B cell (primary cell): ENCODE data around the gene ADPRM. TPM values are rescaled to one million over a fixed set of nuclear protein-coding genes. Genes with fewer than 3 reads are reported as not detected.

ENCODE experiments used
- ATAC-seq: fragments of 200-7000 bp; cut with Tn5 transposase; one replicate; pipeline ENCODE4 v1.10.0; 2021; ENCODE audit warnings: low read depth, mild to moderate bottlenecking, moderate number of reproducible peaks, moderate library complexity
- CTCF ChIA-PET: fragments of 350-600 bp; sonication (Branson Sonifier 250); formaldehyde crosslinking; loops from one replicate; lab custom pipeline; 2021; ENCODE audit warnings: antibody characterized with exemption, inconsistent platforms; lab: Charles Lee
- POLR2A ChIA-PET: fragments of 350-600 bp; sonication (Branson Sonifier 250); formaldehyde crosslinking; loops from one replicate; lab custom pipeline; 2021; ENCODE audit warnings: antibody characterized with exemption; lab: Charles Lee
- DNase-seq: peaks from one replicate; pipeline ENCODE4 v3.0.0; 2013
- H2AFZ ChIP-seq: 2 replicates; pipeline ENCODE4 v1.6.1; 2012; ENCODE audit warnings: mild to moderate bottlenecking, low read depth, low read length; ENCODE audit not compliant: insufficient read depth, poor library complexity, severe bottlenecking
- H3K27ac ChIP-seq, 2 donors: 1 replicate in 1 of 2; 2 replicates in 1 of 2; pipeline ENCODE4 v1.5.1; 2012 to 2013; ENCODE audit warnings: low read length in 2 of 2, mild to moderate bottlenecking in 2 of 2, moderate library complexity in 1 of 2
- H3K27me3 ChIP-seq, 4 experiments: fragments of 200-600 bp in 1 of 4; sonication (generic) in 1 of 4; replicated peaks in 1 of 4; 1 replicate in 2 of 4; 2 replicates in 2 of 4; pipeline versions ENCODE4 v1.6.1 to v1.7.0; 2013 to 2016; ENCODE audit warnings: low read length in 3 of 4, mild to moderate bottlenecking in 2 of 4, mixed read lengths in 1 of 4, moderate library complexity in 1 of 4; ENCODE audit not compliant: insufficient read depth in 4 of 4, control insufficient read depth in 3 of 4; ENCODE audit errors: control extremely low read depth in 1 of 4
- H3K36me3 ChIP-seq, 2 experiments: replicated peaks in 1 of 2; 1 replicate in 1 of 2; 2 replicates in 1 of 2; pipeline versions ENCODE4 v1.6.1 to v1.7.1; 2013; ENCODE audit warnings: low read length in 1 of 2; ENCODE audit not compliant: insufficient read depth in 2 of 2, control insufficient read depth in 1 of 2; ENCODE audit errors: control extremely low read depth in 1 of 2, extremely low read depth in 1 of 2
- H3K4me1 ChIP-seq, 2 donors: fragments of 200-600 bp in 1 of 2; sonication (generic) in 1 of 2; 1 replicate in 1 of 2; 2 replicates in 1 of 2; pipeline versions ENCODE4 v1.5.1 to v1.6.1; 2013 to 2017; ENCODE audit warnings: low read length in 2 of 2; ENCODE audit not compliant: control insufficient read depth in 2 of 2, insufficient read depth in 2 of 2
- H3K4me2 ChIP-seq: replicated peaks from 2 replicates; pipeline ENCODE3; 2012; ENCODE audit warnings: mild to moderate bottlenecking, low read depth, low read length; ENCODE audit not compliant: poor library complexity, severe bottlenecking
- H3K4me3 ChIP-seq, 5 experiments: fragments of 200-600 bp in 1 of 5; sonication (generic) in 1 of 5; 1 replicate in 3 of 5; 2 replicates in 2 of 5; pipeline versions ENCODE4 v1.5.1 to v1.7.0; 2011 to 2016; ENCODE audit warnings: low read length in 4 of 5, mild to moderate bottlenecking in 4 of 5, low read depth in 2 of 5, control low read depth in 1 of 5, moderate library complexity in 1 of 5; ENCODE audit not compliant: insufficient read depth in 1 of 5; ENCODE audit errors: control extremely low read depth in 1 of 5, extremely low read depth in 1 of 5
- H3K79me2 ChIP-seq: fragments of 200-600 bp; sonication (generic); one replicate; pipeline ENCODE4 v1.6.0; 2016; ENCODE audit warnings: low read length; ENCODE audit not compliant: control insufficient read depth, insufficient read depth
- H3K9ac ChIP-seq: fragments of 200-600 bp; sonication (generic); 2 replicates; pipeline ENCODE4 v1.6.1; 2017; ENCODE audit warnings: mild to moderate bottlenecking, low read length, moderate library complexity
- H3K9me3 ChIP-seq, 3 donors: one replicate each; pipeline versions ENCODE4 v1.6.1 to v1.7.1; 2013; ENCODE audit warnings: low read length in 2 of 3; ENCODE audit not compliant: control insufficient read depth in 2 of 3, insufficient read depth in 1 of 3; ENCODE audit errors: control extremely low read depth in 1 of 3
- H4K20me1 ChIP-seq: 2 replicates; pipeline ENCODE4 v1.6.0; 2012; ENCODE audit warnings: mild to moderate bottlenecking, low read length; ENCODE audit not compliant: insufficient read depth, control insufficient read depth, poor library complexity, severe bottlenecking
- H3K27ac Mint-ChIP-seq: one replicate; pipeline ENCODE4 v1.8.0; 2021; ENCODE audit warnings: mixed read lengths
- H3K27me3 Mint-ChIP-seq: one replicate; pipeline ENCODE4 v1.8.0; 2021; ENCODE audit warnings: mixed read lengths
- H3K4me1 Mint-ChIP-seq: one replicate; pipeline ENCODE4 v1.8.0; 2021; ENCODE audit warnings: mixed read lengths
- H3K4me3 Mint-ChIP-seq: one replicate; pipeline ENCODE4 v1.8.0; 2021; ENCODE audit warnings: mixed read lengths
- H3K9me3 Mint-ChIP-seq: one replicate; pipeline ENCODE4 v1.8.0; 2022; ENCODE audit warnings: mixed read lengths; ENCODE audit not compliant: insufficient read depth
- EZH2 ChIP-seq: IDR thresholded peaks from 2 replicates; pipeline ENCODE4 v1.6.1; 2012; ENCODE audit warnings: borderline replicate concordance, low read depth, mild to moderate bottlenecking, moderate library complexity, low read length; ENCODE audit not compliant: insufficient read depth, poor library complexity, severe bottlenecking
- WGBS: methylation state at CpG from one replicate; pipeline ENCODE4 v1.1.5; 2013; ENCODE audit warnings: missing lambda C conversion rate; ENCODE audit not compliant: insufficient coverage; 5-methylcytosine and 5-hydroxymethylcytosine counted together
- intact Hi-C: fragments of 100-400 bp; cut with micrococcal nuclease; formaldehyde crosslinking; loops from one replicate; pipeline ENCODE4 v1.10.0; 2022
- polyA plus RNA-seq: library from polyadenylated mRNA; depleted of rRNA; stranded (reverse); fragments of >200 nt; gene quantifications from 2 replicates; pipeline ENCODE4 v1.2.3, GENCODE V29; 2012
- total RNA-seq, 2 donors: library from RNA; stranded (reverse); fragments of 120-200 nt in 1 of 2; gene quantifications; 1 replicate in 1 of 2; 2 replicates in 1 of 2; pipeline versions ENCODE4 v1.2.3 to v1.2.4, GENCODE V29; 2013 to 2022
- TF ChIP-seq, protein P1 (sequence below): fragments of 200-600 bp; IDR thresholded peaks from one replicate; pipeline ENCODE4 v1.8.0; 2022; ENCODE audit warnings: antibody characterized with exemption, mild to moderate bottlenecking

ADPRM gene
- total and polyA plus RNA-seq, 2 donors (not counting 1 experiment from before 2014, with no cell fraction given) = 24.3 to 29.1 TPM

DNA sequence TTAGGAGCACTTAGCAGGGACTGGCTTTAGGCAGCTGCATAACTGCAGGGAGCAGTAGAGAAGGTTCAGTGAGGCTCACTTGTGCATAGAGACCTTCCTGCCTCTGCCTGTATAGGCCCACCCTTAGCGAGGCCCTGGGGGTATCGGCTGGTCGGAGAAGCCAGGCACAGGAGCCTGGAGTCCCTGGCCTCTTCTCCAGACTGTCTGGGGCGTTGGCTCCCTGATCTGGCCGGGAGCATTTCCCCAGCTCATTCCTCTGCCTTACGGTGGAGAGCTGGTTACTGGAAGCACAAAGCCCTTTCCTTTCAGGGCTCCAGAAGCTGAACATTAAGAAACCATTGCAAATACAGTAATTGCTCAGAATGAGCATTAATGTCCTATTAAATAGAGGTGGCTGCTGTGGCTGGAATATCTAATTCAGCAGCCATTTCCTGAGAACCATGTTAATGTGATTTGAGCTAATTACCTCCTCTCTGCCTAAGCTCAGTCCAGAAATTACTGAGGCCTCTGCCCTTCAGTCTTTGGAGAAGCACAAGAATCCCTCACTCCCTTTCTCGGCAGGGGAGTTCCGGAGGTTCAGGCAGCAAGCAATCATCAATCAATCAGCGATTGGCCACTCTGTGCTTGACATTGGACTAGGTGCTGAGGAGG is 51.3 kb downstream of the ADPRM start:
- H3K36me3 ChIP-seq = no peaks in the 10 kb centered on the region
- no peaks in the 10 kb centered on the region for H4K20me1 ChIP-seq
- H3K27ac ChIP-seq = no peak overlapping the region
- POLR2A ChIA-PET = no interaction called here
- no peaks in the 10 kb centered on the region for H3K9me3 ChIP-seq
- no peaks in the 10 kb centered on the region for H3K4me1 ChIP-seq
- Mint-ChIP-seq H3K4me3 (no peak overlapping the region), H3K27me3 (peaks cover 5% of the 10 kb centered on the region), H3K4me1 (no peaks in the 10 kb centered on the region), H3K27ac (no peak overlapping the region), H3K9me3 (no peaks in the 10 kb centered on the region)
- no peak overlapping the region for H3K4me2 ChIP-seq
- H3K9ac ChIP-seq = no peak overlapping the region
- H3K4me3 ChIP-seq = no peak overlapping the region
- 60% methylated on average over 6 of the region's 9 CpGs for WGBS
- no peaks in the 10 kb centered on the region for H3K79me2 ChIP-seq
- intact Hi-C loops = no loop called here
- no peak for TF ChIP-seq EZH2
- TF ChIP-seq, protein P1, sequence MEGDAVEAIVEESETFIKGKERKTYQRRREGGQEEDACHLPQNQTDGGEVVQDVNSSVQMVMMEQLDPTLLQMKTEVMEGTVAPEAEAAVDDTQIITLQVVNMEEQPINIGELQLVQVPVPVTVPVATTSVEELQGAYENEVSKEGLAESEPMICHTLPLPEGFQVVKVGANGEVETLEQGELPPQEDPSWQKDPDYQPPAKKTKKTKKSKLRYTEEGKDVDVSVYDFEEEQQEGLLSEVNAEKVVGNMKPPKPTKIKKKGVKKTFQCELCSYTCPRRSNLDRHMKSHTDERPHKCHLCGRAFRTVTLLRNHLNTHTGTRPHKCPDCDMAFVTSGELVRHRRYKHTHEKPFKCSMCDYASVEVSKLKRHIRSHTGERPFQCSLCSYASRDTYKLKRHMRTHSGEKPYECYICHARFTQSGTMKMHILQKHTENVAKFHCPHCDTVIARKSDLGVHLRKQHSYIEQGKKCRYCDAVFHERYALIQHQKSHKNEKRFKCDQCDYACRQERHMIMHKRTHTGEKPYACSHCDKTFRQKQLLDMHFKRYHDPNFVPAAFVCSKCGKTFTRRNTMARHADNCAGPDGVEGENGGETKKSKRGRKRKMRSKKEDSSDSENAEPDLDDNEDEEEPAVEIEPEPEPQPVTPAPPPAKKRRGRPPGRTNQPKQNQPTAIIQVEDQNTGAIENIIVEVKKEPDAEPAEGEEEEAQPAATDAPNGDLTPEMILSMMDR = no peak
- no peak overlapping the region for H2AFZ ChIP-seq
- ATAC-seq (no peak), DNase-seq (no peak)
- CTCF ChIA-PET = interaction anchor here (0.8 kb wide), 1 partner anchor 96 kb away, joined by 4 read pairs; no protein-coding TSS in a partner anchor
- H3K27me3 ChIP-seq = no peaks in the 10 kb centered on the region

DNA sequence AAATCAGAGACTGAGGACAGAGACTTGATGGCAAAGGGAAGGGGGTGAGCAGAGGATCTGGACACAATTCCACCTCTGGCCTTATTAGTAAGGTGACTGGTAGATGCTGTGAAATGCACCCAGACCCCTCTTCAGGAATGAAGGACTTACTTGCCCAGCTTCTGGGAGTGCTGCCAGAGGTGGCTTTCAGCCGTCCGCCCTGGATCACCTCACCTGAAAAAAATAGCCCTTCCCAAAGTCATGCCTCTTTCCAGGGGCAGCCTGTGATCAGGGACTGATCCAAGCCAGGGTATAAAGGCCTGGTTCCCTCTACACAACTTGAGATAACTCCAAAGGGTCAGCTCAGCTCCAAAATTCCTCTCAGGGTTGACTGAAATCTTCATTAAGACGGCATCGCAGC is 52.8 kb downstream of the ADPRM start:
- no peaks in the 10 kb centered on the region for H3K9me3 ChIP-seq
- no peak for DNase-seq
- ChIA-PET POLR2A (no interaction called here), CTCF (no interaction called here)
- Mint-ChIP-seq H3K9me3 (no peaks in the 10 kb centered on the region), H3K4me1 (no peaks in the 10 kb centered on the region), H3K27me3 (no peaks in the 10 kb centered on the region), H3K27ac (no peak overlapping the region), H3K4me3 (no peak overlapping the region)
- no peaks in the 10 kb centered on the region for H4K20me1 ChIP-seq
- H3K36me3 ChIP-seq = no peaks in the 10 kb centered on the region
- H3K4me2 ChIP-seq = no peak overlapping the region
- no peak for ATAC-seq
- H3K27ac ChIP-seq = no peak overlapping the region
- H3K79me2 ChIP-seq = no peaks in the 10 kb centered on the region
- WGBS = 98% methylated on average over 4 of the region's 4 CpGs
- H3K27me3 ChIP-seq = no peaks in the 10 kb centered on the region
- intact Hi-C loops = no loop called here
- H3K4me3 ChIP-seq = no peak overlapping the region
- TF ChIP-seq EZH2 = no peak
- TF ChIP-seq, protein P1 = no peak
- H2AFZ ChIP-seq = no peak overlapping the region
- no peak overlapping the region for H3K9ac ChIP-seq
- no peaks in the 10 kb centered on the region for H3K4me1 ChIP-seq
